Dedifferentiated amniotic fluid mesenchymal stem cell (primary cell): ENCODE data around the gene GNB3.

Source experiments
- DNase-seq: peaks from one replicate; pipeline ENCODE4 v3.0.0-alpha.2; 2016; ENCODE audit errors: extremely low spot score

The GNB3 gene

GRCh38 chr12:6840761-6841515 is at the start of gene GNB3:
Gene GNB3, plus strand, starts transcription at chr12:6840925. Its CDS starts 363 bp downstream, at chr12:6841288.
- no peak for DNase-seq

DNA sequence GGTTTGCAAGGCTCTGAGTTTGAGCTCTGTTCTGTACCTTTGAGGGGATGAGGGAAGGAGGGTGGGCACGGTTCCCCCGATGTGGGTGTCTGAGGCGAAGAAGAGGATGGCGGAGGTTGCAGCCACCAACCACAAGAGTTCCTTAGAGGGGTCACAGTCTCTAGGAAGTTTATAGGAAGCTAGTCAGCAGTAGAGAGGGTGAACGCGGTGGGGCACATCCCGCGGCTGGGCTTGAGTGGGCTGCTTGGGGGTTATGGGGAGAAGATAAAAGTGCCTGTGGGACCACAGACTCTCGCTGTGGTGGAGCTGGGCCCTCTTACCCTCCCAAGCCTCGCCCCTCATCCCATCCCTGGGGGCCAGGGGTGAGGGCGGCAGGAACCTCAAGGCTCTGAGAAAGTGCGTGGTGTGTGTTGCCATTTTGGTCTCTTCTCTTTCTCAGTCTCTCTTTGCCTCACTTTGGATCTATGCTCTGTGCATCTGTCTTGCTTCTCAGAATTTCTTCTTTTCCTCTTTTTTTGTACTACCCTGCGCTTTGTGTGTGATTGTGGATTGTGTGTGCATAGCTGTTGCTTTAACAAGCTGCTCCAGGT is 48.7 kb upstream of the GNB3 start:
- no peak for DNase-seq

DNA sequence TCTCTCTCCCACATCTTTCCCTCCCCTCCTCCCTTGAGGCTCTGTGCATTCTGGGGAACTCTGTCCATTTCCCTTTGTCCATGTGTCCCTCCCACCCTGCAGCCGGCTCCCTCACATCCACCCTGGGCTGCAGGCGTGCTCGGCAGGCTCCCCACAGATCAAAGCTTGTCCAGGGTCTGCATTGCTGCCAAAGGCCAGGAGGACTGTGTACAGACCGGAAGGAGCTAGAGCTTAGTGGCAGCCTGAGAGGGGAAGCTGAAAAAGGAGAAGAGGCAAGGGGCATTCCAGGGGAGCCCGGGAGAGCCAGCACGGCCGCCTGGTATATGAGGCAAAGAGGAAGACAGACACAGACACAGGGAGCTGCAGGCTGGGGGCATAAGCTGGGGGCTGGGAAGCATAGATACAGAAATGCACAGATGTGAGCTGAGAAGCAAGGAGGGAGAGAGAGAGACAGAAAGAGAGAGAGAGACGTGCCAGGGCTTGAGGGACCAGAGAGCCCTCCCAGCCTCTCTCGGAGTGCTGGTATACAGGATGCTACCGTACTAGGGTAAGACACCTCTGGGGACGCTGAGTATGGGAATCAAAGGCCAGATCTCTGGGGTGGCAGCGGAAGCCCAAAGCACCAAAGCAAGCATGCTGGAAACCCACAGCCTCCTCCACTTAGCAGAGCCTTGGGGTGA is 48.1 kb upstream of the GNB3 start:
- DNase-seq = no peak

DNA sequence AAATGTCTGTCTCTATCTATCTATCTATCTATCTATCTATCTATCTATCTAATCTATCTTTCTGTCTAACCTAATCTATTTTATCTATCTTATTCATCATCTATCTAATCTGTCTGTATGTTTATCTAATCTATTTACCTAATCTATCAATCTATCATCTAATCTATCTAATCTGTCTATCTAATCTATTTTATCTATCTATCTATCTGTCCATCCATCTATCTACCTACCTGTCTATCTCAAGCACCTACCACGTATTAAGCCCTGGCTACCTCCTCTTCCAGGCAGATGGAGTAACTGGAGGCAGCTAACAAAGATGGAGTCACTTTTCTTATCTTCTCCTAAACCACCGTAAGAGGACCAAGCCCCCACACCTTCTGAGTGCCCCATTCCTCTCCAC is 45.6 kb upstream of the GNB3 start:
- DNase-seq = no peak

DNA sequence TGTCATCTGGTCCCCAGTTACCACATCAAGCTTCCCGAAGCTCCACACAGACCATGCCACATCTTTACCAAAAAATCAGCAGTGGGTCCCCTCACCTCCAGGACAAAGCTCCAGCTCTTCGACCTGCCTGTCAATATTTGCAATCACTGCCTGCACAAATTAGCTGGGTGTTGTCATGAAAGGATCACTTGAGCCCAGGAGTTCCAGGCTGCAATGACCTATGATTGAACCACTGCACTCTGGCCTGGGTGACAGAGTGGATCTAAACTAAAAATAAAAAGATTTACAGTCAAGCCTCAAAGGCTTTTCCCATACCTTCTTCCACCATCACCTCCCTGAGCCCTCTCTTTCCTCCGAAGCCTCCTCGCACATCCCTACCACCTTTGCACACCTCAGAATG is 44.1 kb upstream of the GNB3 start:
- DNase-seq = no peak

DNA sequence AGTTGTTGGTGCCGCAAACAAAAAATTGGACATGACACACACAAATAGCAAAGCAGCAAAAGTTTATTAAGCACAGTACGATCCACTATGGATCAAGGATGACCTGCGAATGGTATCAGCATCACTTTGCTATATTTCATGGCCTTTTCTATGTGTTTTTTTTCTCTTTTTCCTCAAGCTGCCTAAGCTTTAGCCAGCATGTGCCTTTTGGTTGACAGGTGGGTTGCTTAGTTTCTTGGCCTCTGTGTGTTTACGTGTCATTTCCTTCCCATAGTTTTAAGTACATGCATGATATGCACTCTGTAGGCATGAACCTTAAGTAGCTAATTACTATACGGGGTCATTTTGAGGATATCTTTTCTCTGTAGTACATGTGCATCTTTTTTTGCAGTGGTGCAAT is 41.6 kb upstream of the GNB3 start:
- no peak for DNase-seq

DNA sequence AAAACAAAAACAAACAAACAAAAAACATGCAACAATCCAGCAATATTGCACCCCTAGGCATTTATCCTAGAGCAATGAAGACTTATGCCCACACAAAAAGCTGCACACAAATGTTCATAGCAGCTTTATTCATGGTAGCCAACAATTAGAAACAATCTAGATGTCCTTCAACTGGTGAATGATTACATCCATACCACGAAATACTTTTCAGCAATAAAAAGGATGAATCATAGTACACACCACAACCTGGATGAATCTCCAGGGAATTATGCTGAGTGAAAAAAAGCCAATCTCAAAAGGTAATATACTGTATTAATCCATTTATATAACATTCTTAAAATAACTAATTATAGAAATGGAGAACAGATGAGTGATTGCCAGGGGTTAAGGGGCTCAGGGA is 33.6 kb upstream of the GNB3 start:
- no peak for DNase-seq

- no peak for DNase-seq
Measured at GRCh38 chr12:6809056-6809455, 31.7 kb upstream of the GNB3 start.

GRCh38 chr12:6810758-6811157 is 30.0 kb upstream of the GNB3 start:
- DNase-seq = no peak

DNA sequence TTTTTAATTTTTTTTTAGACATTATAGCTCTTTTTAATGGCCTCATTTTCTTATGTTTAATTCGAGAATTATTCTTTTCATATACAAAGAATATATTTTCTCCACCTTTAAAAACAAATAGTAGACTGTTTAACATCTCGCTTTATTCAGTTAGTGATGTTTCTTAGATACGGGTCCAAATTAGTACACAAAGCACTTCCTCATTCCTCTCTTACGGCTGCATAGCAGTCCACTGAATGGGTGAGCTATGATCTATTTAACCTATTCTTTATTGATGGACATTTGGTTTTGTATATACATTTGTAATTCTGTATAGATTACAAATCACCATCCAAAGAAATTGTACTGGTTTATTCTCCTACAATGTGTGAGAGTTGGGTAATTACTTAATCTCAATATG is 27.4 kb upstream of the GNB3 start:
- no peak for DNase-seq

DNA sequence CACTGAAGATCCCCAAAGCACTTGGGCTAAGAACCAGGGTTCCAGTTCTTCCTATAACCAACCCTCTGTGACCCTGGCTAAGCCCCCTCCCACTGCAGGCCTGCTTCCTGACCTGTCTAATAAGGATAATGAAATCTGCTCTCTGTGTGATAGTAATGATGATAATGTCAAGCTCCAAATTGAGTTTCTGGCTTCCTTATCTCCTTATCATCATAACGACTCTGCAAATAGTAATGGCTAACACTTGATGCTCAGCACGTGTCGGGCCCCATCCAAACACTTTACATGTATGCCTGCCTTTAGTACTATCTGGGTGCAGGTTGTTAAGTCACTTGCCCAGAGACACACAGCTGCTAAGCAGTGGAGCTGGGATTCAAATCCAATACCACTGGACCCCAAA is 24.1 kb upstream of the GNB3 start:
- DNase-seq = no peak

GRCh38 chr12:6817098-6817497 is 23.6 kb upstream of the GNB3 start:
- DNase-seq = no peak

DNA sequence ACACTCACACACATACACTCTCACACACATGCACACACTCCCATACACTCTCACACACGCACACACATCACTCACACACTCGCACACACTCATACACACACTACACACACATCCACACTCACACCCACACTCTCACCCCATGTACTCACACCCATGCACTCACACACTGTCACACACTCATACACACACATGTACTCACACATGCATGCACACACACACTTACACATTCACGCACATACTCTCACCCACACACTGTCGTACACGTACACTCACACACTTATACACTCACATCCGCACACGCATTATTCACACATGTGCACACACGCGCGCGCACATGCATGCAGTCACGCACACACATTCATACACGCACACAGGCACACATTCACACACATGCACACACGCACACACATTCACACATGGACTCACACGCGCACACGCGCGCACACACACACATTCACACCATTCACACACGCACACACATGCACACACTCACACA is 23.0 kb upstream of the GNB3 start:
- DNase-seq = no peak

- DNase-seq = no peak
Measured at GRCh38 chr12:6818222-6818621, 22.5 kb upstream of the GNB3 start.

GRCh38 chr12:6818645-6819044 is 22.1 kb upstream of the GNB3 start:
- no peak for DNase-seq

- DNase-seq = no peak
Measured at GRCh38 chr12:6819106-6820030, 21.4 kb upstream of the GNB3 start.

DNA sequence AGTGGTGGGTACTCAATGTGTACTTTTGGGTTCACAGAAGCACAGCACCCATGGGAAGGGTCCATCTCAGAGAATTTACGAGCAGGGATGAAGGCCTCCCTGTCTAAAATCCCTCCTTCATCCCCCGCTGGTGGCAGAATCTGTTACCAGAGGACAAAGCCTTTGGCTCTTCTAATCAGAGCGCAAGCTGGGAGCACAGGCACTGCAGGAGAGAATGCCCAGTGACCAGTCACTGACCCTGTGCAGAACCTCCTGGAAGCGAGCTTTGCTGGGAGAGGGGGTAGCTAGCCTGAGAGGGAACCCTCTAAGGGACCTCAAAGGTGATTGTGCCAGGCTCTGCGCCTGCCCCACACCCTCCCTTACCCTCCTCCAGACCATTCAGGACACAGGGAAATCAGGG is 20.6 kb upstream of the GNB3 start:
- no peak for DNase-seq

GRCh38 chr12:6821591-6822425 is 18.9 kb upstream of the GNB3 start, which contains the start of gene GPR162:
Gene GPR162, plus strand, starts transcription at chr12:6821821. Its CDS starts 2,078 bp downstream, at chr12:6823899.
- peak; percentile 27 for DNase-seq

- DNase-seq = no peak
Measured at GRCh38 chr12:6822426-6823135, 18.1 kb upstream of the GNB3 start.
